ENCODE data around the gene SPINDOC. TPM values are rescaled to one million over a fixed set of nuclear protein-coding genes. Genes with fewer than 3 reads are reported as not detected.
A peak's percentile ranks its signal among the peaks of the same experiment; 100 is the strongest.

The SPINDOC gene
- total RNA-seq, 1 donor from 2014 or later, result 77.8 TPM

- H3K4me1 Mint-ChIP-seq (ENCODE audit: low read depth), result peaks cover 41% of the 10 kb centered on the region
- DNase-seq (ENCODE audit: low spot score, unreplicated experiment), result no peak
- H3K4me3 Mint-ChIP-seq (ENCODE audit: low read depth), result no peak overlapping the region
- H3K27me3 Mint-ChIP-seq, result no peaks in the 10 kb centered on the region
- TF ChIP-seq CTCF (IDR thresholded peaks at IDR 0.05; ENCODE audit: unreplicated experiment), result no peak
- peak overlapping the region; percentile 6 for H3K27ac Mint-ChIP-seq
- H3K9me3 Mint-ChIP-seq (ENCODE audit: low read depth), result no peaks in the 10 kb centered on the region
- no peaks in the 10 kb centered on the region for H3K36me3 Mint-ChIP-seq (ENCODE audit: insufficient read depth)
Observed at GRCh38 chr11:63870351-63871140, 57.3 kb downstream of the SPINDOC start.

GRCh38 chr11:63871962-63872799 lies 58.9 kb downstream of the SPINDOC start:
- no peaks in the 10 kb centered on the region for H3K9me3 Mint-ChIP-seq (ENCODE audit: low read depth)
- peak overlapping the region; percentile 79 for H3K27ac Mint-ChIP-seq
- H3K36me3 Mint-ChIP-seq (ENCODE audit: insufficient read depth), result no peaks in the 10 kb centered on the region
- H3K27me3 Mint-ChIP-seq, result no peaks in the 10 kb centered on the region
- DNase-seq (ENCODE audit: low spot score, unreplicated experiment), result peak; percentile 13
- TF ChIP-seq CTCF (IDR thresholded peaks at IDR 0.05; ENCODE audit: unreplicated experiment), result peak; percentile 37
- peaks cover 27% of the 10 kb centered on the region for H3K4me1 Mint-ChIP-seq (ENCODE audit: low read depth)
- H3K4me3 Mint-ChIP-seq (ENCODE audit: low read depth), result no peak overlapping the region

GRCh38 chr11:63872800-63873197 lies 59.5 kb downstream of the SPINDOC start:
- Mint-ChIP-seq H3K27ac (peak overlapping the region; percentile 79), H3K4me1 (ENCODE audit: low read depth) (peaks cover 28% of the 10 kb centered on the region), H3K9me3 (ENCODE audit: low read depth) (no peaks in the 10 kb centered on the region), H3K4me3 (ENCODE audit: low read depth) (no peak overlapping the region), H3K36me3 (ENCODE audit: insufficient read depth) (no peaks in the 10 kb centered on the region), H3K27me3 (no peaks in the 10 kb centered on the region)
- DNase-seq (ENCODE audit: low spot score, unreplicated experiment), result no peak
- no peak for TF ChIP-seq CTCF (IDR thresholded peaks at IDR 0.05; ENCODE audit: unreplicated experiment)

- Mint-ChIP-seq H3K4me1 (ENCODE audit: low read depth) (peaks cover 31% of the 10 kb centered on the region), H3K36me3 (ENCODE audit: insufficient read depth) (no peaks in the 10 kb centered on the region), H3K4me3 (ENCODE audit: low read depth) (no peak overlapping the region), H3K27ac (no peak overlapping the region), H3K9me3 (ENCODE audit: low read depth) (no peaks in the 10 kb centered on the region), H3K27me3 (no peaks in the 10 kb centered on the region)
- DNase-seq (ENCODE audit: low spot score, unreplicated experiment), result no peak
- TF ChIP-seq CTCF (IDR thresholded peaks at IDR 0.05; ENCODE audit: unreplicated experiment), result no peak
Observed at GRCh38 chr11:63873311-63873710, 60.1 kb downstream of the SPINDOC start.

GRCh38 chr11:63874511-63874910 lies 61.3 kb downstream of the SPINDOC start:
- H3K4me1 Mint-ChIP-seq (ENCODE audit: low read depth), result peaks cover 29% of the 10 kb centered on the region
- TF ChIP-seq CTCF (IDR thresholded peaks at IDR 0.05; ENCODE audit: unreplicated experiment), result no peak
- DNase-seq (ENCODE audit: low spot score, unreplicated experiment), result no peak
- no peaks in the 10 kb centered on the region for H3K9me3 Mint-ChIP-seq (ENCODE audit: low read depth)
- no peak overlapping the region for H3K4me3 Mint-ChIP-seq (ENCODE audit: low read depth)
- H3K27me3 Mint-ChIP-seq, result no peaks in the 10 kb centered on the region
- no peaks in the 10 kb centered on the region for H3K36me3 Mint-ChIP-seq (ENCODE audit: insufficient read depth)
- H3K27ac Mint-ChIP-seq, result peak overlapping the region; percentile 26

All from progenitor cell of endocrine pancreas (in vitro differentiated cells).